Measurements from ENCODE around the gene CWF19L1. TPM values are rescaled to one million over a fixed set of nuclear protein-coding genes. Genes with fewer than 3 reads are reported as not detected.

CWF19L1 gene
- total and polyA plus RNA-seq, 2 of the 13 experiments (the other 11 are each of a cell fraction or from before 2014, with no cell fraction given) = 13.6 to 42.1 TPM

DNA sequence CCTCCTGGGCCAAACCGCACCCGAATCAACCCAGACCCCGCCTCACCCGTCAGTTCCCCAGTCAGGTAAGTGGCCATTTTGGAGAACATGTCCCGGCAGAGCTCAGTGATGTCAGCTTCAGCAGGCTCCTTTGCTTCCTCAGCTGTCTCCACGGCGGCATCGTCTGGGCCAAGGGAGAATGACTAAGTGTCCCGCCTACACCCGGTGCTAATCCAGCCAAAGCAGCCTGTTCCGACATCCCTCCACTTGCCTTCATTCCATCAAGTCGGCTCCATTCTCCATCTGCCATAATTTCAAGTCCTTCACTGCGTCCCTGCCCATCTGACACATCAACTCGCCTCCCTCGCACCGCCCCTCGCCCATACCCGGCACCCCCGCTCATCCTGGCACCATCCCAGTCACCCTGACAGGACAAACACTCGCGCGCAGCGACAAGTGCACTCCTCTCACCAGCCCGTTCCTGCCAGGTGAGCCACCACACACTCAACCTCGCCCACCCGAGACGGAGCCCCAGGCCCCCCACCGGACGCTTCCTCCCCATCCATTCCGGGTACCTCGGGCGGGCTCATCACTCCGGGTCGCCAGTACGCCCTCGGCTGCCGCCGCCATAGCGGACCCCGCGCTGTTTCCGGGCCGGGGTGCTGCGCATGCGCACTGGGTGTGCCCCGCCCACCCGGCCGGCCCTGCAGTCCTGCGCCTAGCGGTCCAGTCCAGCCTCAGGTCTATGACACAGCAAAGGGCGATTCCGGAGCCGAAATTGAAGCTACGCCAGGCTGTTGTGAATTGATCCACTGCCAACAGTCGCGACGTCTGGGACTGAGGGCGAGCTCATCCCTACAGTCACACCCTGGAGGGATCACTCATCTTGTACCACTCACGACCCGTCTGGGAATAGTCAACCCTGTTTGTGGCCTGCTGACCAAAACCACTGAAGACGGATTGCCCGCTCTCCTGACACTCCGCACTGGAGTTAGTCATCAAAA lies 18.9 kb upstream of the CWF19L1 start, which contains the start of gene BLOC1S2 (continued):
- TF ChIP-seq ZNF446 (CRISPR knock-in tag; IDR thresholded peaks at IDR 0.05) (0 out of 2 replicates have a peak, but pooled peaks have one; percentile 17), ZNF234 (CRISPR knock-in tag; conservative IDR thresholded peaks at IDR 0.05) (no peak), KAT2B (IDR thresholded peaks at IDR 0.05; ENCODE audit: borderline replicate concordance, low read depth, low read length) (no peak), ZBTB3 (CRISPR knock-in tag; IDR thresholded peaks at IDR 0.05; ENCODE audit: borderline replicate concordance, low read depth) (no peak), ZNF782 (CRISPR knock-in tag; IDR thresholded peaks at IDR 0.05; ENCODE audit: borderline replicate concordance) (peak; percentile 92), HNF4A (CRISPR knock-in tag; IDR thresholded peaks at IDR 0.05) (peak; percentile 36; the same call in 1 of the 2 replicates), STAG1 (CRISPR knock-in tag; IDR thresholded peaks at IDR 0.05) (no peak), FLYWCH1 (CRISPR knock-in tag; IDR thresholded peaks at IDR 0.05) (no peak), ZKSCAN1 (IDR thresholded peaks at IDR 0.05; ENCODE audit: low read length) (no peak), ZNF501 (CRISPR knock-in tag; IDR thresholded peaks at IDR 0.05) (peak; percentile 90), ZNF274 (CRISPR knock-in tag; IDR thresholded peaks at IDR 0.05) (no peak), ZNF577 (CRISPR knock-in tag; IDR thresholded peaks at IDR 0.05; ENCODE audit: borderline replicate concordance, low read depth) (no peak)
- TF ChIP-seq, protein P1, sequence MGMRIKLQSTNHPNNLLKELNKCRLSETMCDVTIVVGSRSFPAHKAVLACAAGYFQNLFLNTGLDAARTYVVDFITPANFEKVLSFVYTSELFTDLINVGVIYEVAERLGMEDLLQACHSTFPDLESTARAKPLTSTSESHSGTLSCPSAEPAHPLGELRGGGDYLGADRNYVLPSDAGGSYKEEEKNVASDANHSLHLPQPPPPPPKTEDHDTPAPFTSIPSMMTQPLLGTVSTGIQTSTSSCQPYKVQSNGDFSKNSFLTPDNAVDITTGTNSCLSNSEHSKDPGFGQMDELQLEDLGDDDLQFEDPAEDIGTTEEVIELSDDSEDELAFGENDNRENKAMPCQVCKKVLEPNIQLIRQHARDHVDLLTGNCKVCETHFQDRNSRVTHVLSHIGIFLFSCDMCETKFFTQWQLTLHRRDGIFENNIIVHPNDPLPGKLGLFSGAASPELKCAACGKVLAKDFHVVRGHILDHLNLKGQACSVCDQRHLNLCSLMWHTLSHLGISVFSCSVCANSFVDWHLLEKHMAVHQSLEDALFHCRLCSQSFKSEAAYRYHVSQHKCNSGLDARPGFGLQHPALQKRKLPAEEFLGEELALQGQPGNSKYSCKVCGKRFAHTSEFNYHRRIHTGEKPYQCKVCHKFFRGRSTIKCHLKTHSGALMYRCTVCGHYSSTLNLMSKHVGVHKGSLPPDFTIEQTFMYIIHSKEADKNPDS (CRISPR knock-in tag; IDR thresholded peaks at IDR 0.05) = no peak
- TF ChIP-seq, protein P2, sequence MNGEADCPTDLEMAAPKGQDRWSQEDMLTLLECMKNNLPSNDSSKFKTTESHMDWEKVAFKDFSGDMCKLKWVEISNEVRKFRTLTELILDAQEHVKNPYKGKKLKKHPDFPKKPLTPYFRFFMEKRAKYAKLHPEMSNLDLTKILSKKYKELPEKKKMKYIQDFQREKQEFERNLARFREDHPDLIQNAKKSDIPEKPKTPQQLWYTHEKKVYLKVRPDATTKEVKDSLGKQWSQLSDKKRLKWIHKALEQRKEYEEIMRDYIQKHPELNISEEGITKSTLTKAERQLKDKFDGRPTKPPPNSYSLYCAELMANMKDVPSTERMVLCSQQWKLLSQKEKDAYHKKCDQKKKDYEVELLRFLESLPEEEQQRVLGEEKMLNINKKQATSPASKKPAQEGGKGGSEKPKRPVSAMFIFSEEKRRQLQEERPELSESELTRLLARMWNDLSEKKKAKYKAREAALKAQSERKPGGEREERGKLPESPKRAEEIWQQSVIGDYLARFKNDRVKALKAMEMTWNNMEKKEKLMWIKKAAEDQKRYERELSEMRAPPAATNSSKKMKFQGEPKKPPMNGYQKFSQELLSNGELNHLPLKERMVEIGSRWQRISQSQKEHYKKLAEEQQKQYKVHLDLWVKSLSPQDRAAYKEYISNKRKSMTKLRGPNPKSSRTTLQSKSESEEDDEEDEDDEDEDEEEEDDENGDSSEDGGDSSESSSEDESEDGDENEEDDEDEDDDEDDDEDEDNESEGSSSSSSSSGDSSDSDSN (CRISPR knock-in tag; IDR thresholded peaks at IDR 0.05) = peak; percentile 81
- TF ChIP-seq, protein P3, sequence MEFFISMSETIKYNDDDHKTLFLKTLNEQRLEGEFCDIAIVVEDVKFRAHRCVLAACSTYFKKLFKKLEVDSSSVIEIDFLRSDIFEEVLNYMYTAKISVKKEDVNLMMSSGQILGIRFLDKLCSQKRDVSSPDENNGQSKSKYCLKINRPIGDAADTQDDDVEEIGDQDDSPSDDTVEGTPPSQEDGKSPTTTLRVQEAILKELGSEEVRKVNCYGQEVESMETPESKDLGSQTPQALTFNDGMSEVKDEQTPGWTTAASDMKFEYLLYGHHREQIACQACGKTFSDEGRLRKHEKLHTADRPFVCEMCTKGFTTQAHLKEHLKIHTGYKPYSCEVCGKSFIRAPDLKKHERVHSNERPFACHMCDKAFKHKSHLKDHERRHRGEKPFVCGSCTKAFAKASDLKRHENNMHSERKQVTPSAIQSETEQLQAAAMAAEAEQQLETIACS (CRISPR knock-in tag; IDR thresholded peaks at IDR 0.05) = no peak
- TF ChIP-seq, protein P4, sequence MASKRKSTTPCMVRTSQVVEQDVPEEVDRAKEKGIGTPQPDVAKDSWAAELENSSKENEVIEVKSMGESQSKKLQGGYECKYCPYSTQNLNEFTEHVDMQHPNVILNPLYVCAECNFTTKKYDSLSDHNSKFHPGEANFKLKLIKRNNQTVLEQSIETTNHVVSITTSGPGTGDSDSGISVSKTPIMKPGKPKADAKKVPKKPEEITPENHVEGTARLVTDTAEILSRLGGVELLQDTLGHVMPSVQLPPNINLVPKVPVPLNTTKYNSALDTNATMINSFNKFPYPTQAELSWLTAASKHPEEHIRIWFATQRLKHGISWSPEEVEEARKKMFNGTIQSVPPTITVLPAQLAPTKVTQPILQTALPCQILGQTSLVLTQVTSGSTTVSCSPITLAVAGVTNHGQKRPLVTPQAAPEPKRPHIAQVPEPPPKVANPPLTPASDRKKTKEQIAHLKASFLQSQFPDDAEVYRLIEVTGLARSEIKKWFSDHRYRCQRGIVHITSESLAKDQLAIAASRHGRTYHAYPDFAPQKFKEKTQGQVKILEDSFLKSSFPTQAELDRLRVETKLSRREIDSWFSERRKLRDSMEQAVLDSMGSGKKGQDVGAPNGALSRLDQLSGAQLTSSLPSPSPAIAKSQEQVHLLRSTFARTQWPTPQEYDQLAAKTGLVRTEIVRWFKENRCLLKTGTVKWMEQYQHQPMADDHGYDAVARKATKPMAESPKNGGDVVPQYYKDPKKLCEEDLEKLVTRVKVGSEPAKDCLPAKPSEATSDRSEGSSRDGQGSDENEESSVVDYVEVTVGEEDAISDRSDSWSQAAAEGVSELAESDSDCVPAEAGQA (IDR thresholded peaks at IDR 0.05; ENCODE audit: low read depth) = peak; percentile 42; the same call in 1 of the 2 replicates
- TF ChIP-seq, protein P4 (CRISPR knock-in tag; IDR thresholded peaks at IDR 0.05; ENCODE audit: borderline replicate concordance) = peak; percentile 38; the same call in 1 of the 2 replicates

Measured in HepG2 (cell line).